GM18520 (cell line): Measurements from ENCODE around the gene EIF1AD.
A peak's percentile ranks its signal among the peaks of the same experiment; 100 is the strongest.
"Not testable (repeated sequence)": the region's sequence is repeated elsewhere in the genome, so short reads cannot be mapped to it uniquely, and the experiment has no call there.

Experiments
- ATAC-seq: cut with Tn5 transposase; IDR thresholded peaks from one replicate; pipeline ENCODE4 v1.9.1; 2021; ENCODE audit not compliant: unreplicated experiment

EIF1AD gene

GRCh38 chr11:66001942-66002647 is at the start of gene EIF1AD, which contains the start of gene BANF1:
Gene EIF1AD, minus strand, starts transcription at chr11:66002157. Its CDS starts 1,768 bp downstream, at chr11:66000389.
Gene BANF1, plus strand, starts transcription at chr11:66002503. Its CDS starts 748 bp downstream, at chr11:66003251.
- ATAC-seq: peak; percentile 79

- no peak for ATAC-seq
Observed at GRCh38 chr11:66051371-66051765, 49.4 kb upstream of the EIF1AD start.

- no peak for ATAC-seq
Observed at GRCh38 chr11:66050581-66051231, 48.7 kb upstream of the EIF1AD start.

- ATAC-seq: no peak
Observed at GRCh38 chr11:66048547-66049323, 46.8 kb upstream of the EIF1AD start, which contains the start of gene GAL3ST3. Gene GAL3ST3, minus strand, starts transcription at chr11:66049161. Its CDS starts 3,746 bp downstream, at chr11:66045415.

- ATAC-seq: no peak
Observed at GRCh38 chr11:66047541-66048365, 45.8 kb upstream of the EIF1AD start.

GRCh38 chr11:66046901-66047300 is 44.9 kb upstream of the EIF1AD start:
- ATAC-seq: no peak

- ATAC-seq: peak; percentile 41
Observed at GRCh38 chr11:66045177-66045639, 43.3 kb upstream of the EIF1AD start.

- ATAC-seq: no peak
Observed at GRCh38 chr11:66044757-66045156, 42.8 kb upstream of the EIF1AD start.

GRCh38 chr11:66042996-66043906 is 41.3 kb upstream of the EIF1AD start:
- no peak for ATAC-seq

- ATAC-seq: no peak
Observed at GRCh38 chr11:66042227-66042995, 40.5 kb upstream of the EIF1AD start.

GRCh38 chr11:66039765-66040164 is 37.8 kb upstream of the EIF1AD start:
- no peak for ATAC-seq

- ATAC-seq: no peak
Observed at GRCh38 chr11:66037327-66037726, 35.4 kb upstream of the EIF1AD start.

GRCh38 chr11:66036334-66036710 is 34.4 kb upstream of the EIF1AD start:
- no peak for ATAC-seq

- ATAC-seq: no peak
Observed at GRCh38 chr11:66035653-66036333, 33.8 kb upstream of the EIF1AD start.

- ATAC-seq: no peak
Observed at GRCh38 chr11:66032957-66033735, 31.2 kb upstream of the EIF1AD start.

- no peak for ATAC-seq
Observed at GRCh38 chr11:66026017-66026529, 24.1 kb upstream of the EIF1AD start, which contains the start of gene CATSPER1. Gene CATSPER1, minus strand, starts transcription at chr11:66026479. Its CDS starts 100 bp downstream, at chr11:66026379.

GRCh38 chr11:66023186-66023440 is 21.2 kb upstream of the EIF1AD start:
- ATAC-seq: not testable (repeated sequence)
